SJSA1 (cell line): ENCODE measurements around the gene ARHGAP8. TPM values are rescaled to one million over a fixed set of nuclear protein-coding genes. Genes with fewer than 3 reads are reported as not detected.
"Not testable (repeated sequence)": the region's sequence is repeated elsewhere in the genome, so short reads cannot be mapped to it uniquely, and the experiment has no call there.

Experiments used
- DNase-seq, 2 experiments: peaks; one replicate each; pipeline ENCODE4 v3.0.0-alpha.2; 2015 to 2020; ENCODE audit warnings: low spot score in 2 of 2, low read depth in 1 of 2
- H3K27ac ChIP-seq: fragments of 250-450 bp; sonication (Bioruptor Pico); 2 replicates; pipeline ENCODE4 v1.5.1; 2020; ENCODE audit warnings: mild to moderate bottlenecking, moderate library complexity
- H3K27me3 ChIP-seq: fragments of 250-450 bp; sonication (Bioruptor Pico); replicated peaks from 2 replicates; pipeline ENCODE4 v1.5.1; 2020; ENCODE audit warnings: mild to moderate bottlenecking, moderate library complexity
- H3K36me3 ChIP-seq: fragments of 250-450 bp; sonication (Bioruptor Pico); 2 replicates; pipeline ENCODE4 v1.5.1; 2020; ENCODE audit warnings: mild to moderate bottlenecking
- H3K4me1 ChIP-seq: fragments of 250-450 bp; sonication (Bioruptor Pico); replicated peaks from 2 replicates; pipeline ENCODE4 v1.6.1; 2021; ENCODE audit warnings: mild to moderate bottlenecking
- H3K4me3 ChIP-seq: fragments of 250-450 bp; sonication (Bioruptor Pico); 2 replicates; pipeline ENCODE4 v1.5.1; 2020; ENCODE audit warnings: mild to moderate bottlenecking
- H3K9me3 ChIP-seq: fragments of 250-450 bp; sonication (Bioruptor Pico); replicated peaks from 2 replicates; pipeline ENCODE4 v1.5.1; 2020; ENCODE audit warnings: mild to moderate bottlenecking
- total RNA-seq: library from RNA; depleted of rRNA; stranded (reverse); fragments of >200 nt; shearing (Covaris generic); gene quantifications from 2 replicates; pipeline ENCODE4 v1.2.3, GENCODE V29; 2014

ARHGAP8 gene
- total RNA-seq, 1 experiment from 2014 or later = not detected

DNA sequence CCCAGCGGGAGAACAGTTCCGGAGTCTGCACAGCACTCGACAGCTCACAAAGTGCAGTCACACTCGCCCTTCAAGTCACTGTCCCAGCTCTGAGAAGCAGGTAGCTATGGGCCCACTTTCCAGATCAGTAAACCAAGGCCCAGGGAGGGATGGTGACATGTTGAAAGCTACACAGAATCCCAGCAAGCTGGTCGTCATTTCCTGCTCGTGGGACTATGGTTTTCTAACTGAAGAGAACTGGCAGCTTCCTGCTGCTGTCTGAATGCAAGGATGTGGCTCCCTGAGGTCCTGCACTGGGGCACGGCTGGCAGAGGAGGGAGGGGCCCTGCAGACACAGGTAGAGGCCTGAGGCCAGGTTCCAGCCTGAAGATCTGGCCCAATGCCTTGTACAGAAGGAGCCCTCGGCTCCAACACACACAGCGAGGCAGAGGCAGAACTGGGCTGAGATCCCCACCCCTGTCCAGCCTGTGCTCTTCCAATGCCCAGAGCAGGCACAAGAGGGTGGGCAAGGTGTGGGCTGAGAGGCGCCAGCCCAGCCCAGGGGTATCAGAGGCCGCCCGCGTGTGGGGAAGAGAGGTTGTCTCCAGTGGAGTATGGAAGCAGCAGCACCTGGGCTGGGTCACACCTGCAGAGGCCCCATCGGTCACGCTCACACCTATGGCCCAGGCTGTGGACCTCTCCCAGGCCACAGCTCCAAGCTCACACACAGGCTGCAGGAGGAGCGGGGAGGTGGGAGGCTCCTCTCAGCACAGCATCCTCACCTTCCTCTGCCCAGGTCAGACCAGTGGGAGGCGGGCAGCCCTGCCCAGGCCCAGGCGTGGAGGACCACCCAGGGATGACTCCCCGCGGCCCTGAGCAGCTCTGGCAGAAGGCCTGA is 138.3 kb downstream of the ARHGAP8 start:
- Histone ChIP-seq H3K4me3 (no peak overlapping the region), H3K36me3 (no peaks in the 10 kb centered on the region), H3K9me3 (no peaks in the 10 kb centered on the region), H3K4me1 (no peaks in the 10 kb centered on the region), H3K27me3 (peaks cover 4% of the 10 kb centered on the region; the same call in 1 of the 2 replicates), H3K27ac (no peak overlapping the region)
- DNase-seq = peak in 1 of 2 experiments; percentile 37

DNA sequence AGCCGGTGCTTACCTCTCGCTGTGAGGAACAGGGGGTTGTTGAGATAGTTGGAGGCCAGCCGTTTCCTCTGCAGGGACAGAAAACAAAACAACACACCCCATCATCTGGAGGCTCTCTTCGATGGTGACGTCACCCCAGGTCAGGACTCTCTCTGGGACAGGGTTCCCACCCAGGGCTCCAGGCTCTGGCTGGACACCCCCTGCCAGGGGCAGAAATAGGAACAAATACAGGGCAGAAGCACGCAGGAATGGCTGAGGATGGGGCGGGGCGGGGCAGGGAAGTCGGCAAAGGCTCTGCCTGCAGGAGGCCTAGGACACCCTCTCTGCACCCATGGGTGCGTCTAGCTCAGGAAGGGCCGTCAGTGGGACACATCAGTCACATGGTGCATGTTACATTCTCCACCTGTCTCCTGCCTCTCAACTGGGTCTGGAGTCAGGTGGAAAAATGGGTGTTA is 138.9 kb downstream of the ARHGAP8 start:
- DNase-seq = no peak
- Histone ChIP-seq H3K27ac (no peak overlapping the region), H3K36me3 (no peaks in the 10 kb centered on the region), H3K27me3 (peaks cover 4% of the 10 kb centered on the region; the same call in 1 of the 2 replicates), H3K4me1 (no peaks in the 10 kb centered on the region), H3K9me3 (no peaks in the 10 kb centered on the region), H3K4me3 (no peak overlapping the region)

DNA sequence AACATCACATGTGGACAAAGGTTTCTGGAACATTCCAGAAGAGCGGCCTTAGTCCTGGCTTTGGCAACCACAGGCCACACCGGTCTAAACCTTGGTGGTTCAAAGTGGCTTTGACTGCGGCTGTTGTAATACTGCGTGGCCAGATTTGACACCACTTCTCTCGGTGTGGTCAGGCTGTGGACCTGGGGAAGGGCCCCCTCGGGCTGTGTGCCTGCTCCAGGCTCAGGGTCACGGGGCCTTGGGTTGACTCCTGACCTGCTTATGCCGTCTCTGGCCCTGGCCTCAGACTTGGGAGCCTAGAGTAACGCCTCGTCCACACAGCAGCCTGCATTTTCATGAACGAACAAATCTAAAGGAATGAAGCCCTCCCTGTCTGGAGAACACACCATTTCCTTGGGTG is 139.4 kb downstream of the ARHGAP8 start:
- Histone ChIP-seq H3K27ac (no peak overlapping the region), H3K4me1 (no peaks in the 10 kb centered on the region), H3K27me3 (peaks cover 4% of the 10 kb centered on the region; the same call in 1 of the 2 replicates), H3K9me3 (no peaks in the 10 kb centered on the region), H3K36me3 (no peaks in the 10 kb centered on the region), H3K4me3 (no peak overlapping the region)
- peak in 1 of 2 experiments; percentile 24 for DNase-seq

- H3K27ac ChIP-seq = no peak overlapping the region
- H3K36me3 ChIP-seq = no peaks in the 10 kb centered on the region
- no peaks in the 10 kb centered on the region for H3K4me1 ChIP-seq
- H3K27me3 ChIP-seq = peaks cover 4% of the 10 kb centered on the region; the same call in 1 of the 2 replicates
- no peak overlapping the region for H3K4me3 ChIP-seq
- peak in 1 of 2 experiments; percentile 37 for DNase-seq
- no peaks in the 10 kb centered on the region for H3K9me3 ChIP-seq
Measured at GRCh38 chr22:44892243-44892642, 139.9 kb downstream of the ARHGAP8 start.

DNA sequence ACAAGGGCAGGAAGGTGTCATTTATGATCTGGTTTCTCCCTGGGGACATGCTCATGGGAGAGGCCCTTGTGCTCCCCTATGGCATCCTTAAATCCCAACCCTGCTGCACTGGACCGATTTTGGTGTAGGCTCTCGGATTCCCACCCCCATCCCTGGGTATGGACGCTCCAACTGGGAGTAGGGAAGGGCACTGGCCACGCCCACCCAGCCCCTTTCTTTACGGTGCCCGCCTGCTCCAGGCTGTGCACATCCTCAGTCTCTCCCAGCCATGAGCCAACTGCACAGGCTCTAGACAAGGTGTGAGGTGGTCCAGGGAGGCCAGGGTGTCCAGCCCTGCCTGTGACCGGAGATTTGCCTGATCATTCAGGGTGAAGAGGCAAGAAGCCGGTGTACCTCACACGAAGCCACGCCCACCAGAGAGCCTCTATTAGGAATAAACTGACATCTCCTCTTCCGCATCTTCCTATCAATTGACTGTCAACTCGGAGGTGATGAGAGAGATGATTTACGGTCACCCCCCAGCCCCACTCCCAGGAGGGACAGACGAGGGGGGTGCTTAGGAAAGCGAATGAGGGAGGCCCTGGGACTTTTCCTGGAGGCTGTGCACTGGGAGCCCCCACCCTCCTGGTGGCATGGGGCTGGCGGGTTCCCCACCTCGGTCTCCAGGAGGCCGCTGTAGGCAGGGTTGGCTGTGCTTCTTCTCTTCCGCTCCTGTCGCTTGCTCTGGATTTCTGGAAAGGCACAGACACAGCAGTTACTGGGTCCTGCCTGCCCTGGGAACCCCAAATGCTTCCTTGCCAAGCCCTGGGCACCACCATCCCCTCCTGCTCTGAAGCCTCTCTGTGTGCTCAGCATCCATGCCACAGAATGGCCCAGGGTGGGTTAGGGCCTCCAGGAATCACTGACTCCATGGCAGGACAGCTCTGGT is 140.7 kb downstream of the ARHGAP8 start:
- H3K36me3 ChIP-seq = no peaks in the 10 kb centered on the region
- H3K4me1 ChIP-seq = no peaks in the 10 kb centered on the region
- H3K27ac ChIP-seq = no peak overlapping the region
- peaks cover 4% of the 10 kb centered on the region; the same call in 1 of the 2 replicates for H3K27me3 ChIP-seq
- no peak overlapping the region for H3K4me3 ChIP-seq
- H3K9me3 ChIP-seq = no peaks in the 10 kb centered on the region
- DNase-seq = peak in 1 of 2 experiments; percentile 42

DNA sequence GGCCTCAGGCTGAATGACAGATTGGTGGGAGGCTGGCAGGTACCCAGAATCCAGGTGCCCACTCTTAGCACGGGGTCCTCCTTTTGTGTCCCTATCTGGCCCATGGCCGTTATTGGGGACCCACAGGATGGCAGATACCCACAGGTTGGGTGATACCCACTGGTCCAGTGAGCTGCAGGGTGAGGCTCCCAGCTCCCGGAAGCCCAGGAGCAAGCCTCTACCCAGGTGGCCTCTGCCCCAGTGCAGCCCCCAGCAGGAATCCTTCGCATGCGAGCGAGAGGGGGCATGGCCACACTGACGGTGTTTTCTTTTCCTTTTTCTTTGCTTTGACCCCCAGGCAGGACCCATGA is 141.3 kb downstream of the ARHGAP8 start:
- no peak overlapping the region for H3K27ac ChIP-seq
- no peak overlapping the region for H3K4me3 ChIP-seq
- DNase-seq = peak in 1 of 2 experiments; percentile 34
- peaks cover 4% of the 10 kb centered on the region; the same call in 1 of the 2 replicates for H3K27me3 ChIP-seq
- no peaks in the 10 kb centered on the region for H3K9me3 ChIP-seq
- H3K4me1 ChIP-seq = no peaks in the 10 kb centered on the region
- no peaks in the 10 kb centered on the region for H3K36me3 ChIP-seq

DNA sequence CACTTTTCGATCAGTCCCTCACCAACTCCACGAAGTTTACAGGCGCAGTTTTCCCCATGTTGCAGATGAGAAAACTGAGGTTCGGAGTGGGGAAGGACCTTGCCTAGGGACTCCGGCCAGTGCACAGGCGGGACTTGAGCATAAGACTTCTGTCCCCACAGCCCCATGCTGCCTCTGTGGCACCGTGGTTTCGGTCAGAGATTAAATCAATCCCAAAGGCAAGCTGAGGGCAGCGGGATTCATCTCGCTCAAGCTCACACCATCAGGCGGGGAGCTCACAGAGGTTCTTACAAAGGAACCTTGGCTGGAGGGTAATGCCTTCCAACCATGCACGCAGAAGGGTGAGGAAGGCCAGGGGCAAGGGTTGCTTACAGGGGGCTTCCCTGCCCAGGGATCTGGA is 141.9 kb downstream of the ARHGAP8 start:
- H3K27me3 ChIP-seq = peaks cover 4% of the 10 kb centered on the region; the same call in 1 of the 2 replicates
- peak in 1 of 2 experiments; percentile 34 for DNase-seq
- H3K4me1 ChIP-seq = no peaks in the 10 kb centered on the region

GRCh38 chr22:44894782-44895181 is 142.4 kb downstream of the ARHGAP8 start:
- Histone ChIP-seq H3K4me3 (no peak overlapping the region), H3K27me3 (peaks cover 4% of the 10 kb centered on the region; the same call in 1 of the 2 replicates), H3K4me1 (no peaks in the 10 kb centered on the region), H3K36me3 (no peaks in the 10 kb centered on the region), H3K27ac (no peak overlapping the region), H3K9me3 (no peaks in the 10 kb centered on the region)
- peak in 1 of 2 experiments; percentile 44 for DNase-seq

More for the DNA sequence above, 141.9 kb downstream of the ARHGAP8 start:
- no peak overlapping the region for H3K27ac ChIP-seq
- no peaks in the 10 kb centered on the region for H3K9me3 ChIP-seq
- no peaks in the 10 kb centered on the region for H3K36me3 ChIP-seq
- no peak overlapping the region for H3K4me3 ChIP-seq

GRCh38 chr22:44895296-44896055 is 143.1 kb downstream of the ARHGAP8 start:
- DNase-seq = peak in 1 of 2 experiments; percentile 32
- Histone ChIP-seq H3K27ac (no peak overlapping the region), H3K4me3 (no peak overlapping the region), H3K27me3 (peaks cover 4% of the 10 kb centered on the region; the same call in 1 of the 2 replicates), H3K4me1 (no peaks in the 10 kb centered on the region), H3K36me3 (no peaks in the 10 kb centered on the region), H3K9me3 (no peaks in the 10 kb centered on the region)

- no peaks in the 10 kb centered on the region for H3K36me3 ChIP-seq
- H3K9me3 ChIP-seq = peaks cover 12% of the 10 kb centered on the region
- no peak overlapping the region for H3K4me3 ChIP-seq
- H3K4me1 ChIP-seq = no peaks in the 10 kb centered on the region
- peaks cover 4% of the 10 kb centered on the region; the same call in 1 of the 2 replicates for H3K27me3 ChIP-seq
- no peak overlapping the region for H3K27ac ChIP-seq
- peak in 1 of 2 experiments; percentile 35 for DNase-seq
Measured at GRCh38 chr22:44898236-44898635, 145.9 kb downstream of the ARHGAP8 start.

- Histone ChIP-seq H3K9me3 (peaks cover 12% of the 10 kb centered on the region), H3K4me3 (no peak overlapping the region), H3K27ac (no peak overlapping the region), H3K27me3 (no peaks in the 10 kb centered on the region; the same call in 1 of the 2 replicates), H3K4me1 (no peaks in the 10 kb centered on the region), H3K36me3 (no peaks in the 10 kb centered on the region)
- no peak for DNase-seq
Measured at GRCh38 chr22:44901301-44901700, 148.9 kb downstream of the ARHGAP8 start.

GRCh38 chr22:44903164-44903563 is 150.8 kb downstream of the ARHGAP8 start:
- not testable (repeated sequence) for H3K4me3 ChIP-seq, H3K36me3 ChIP-seq, H3K27me3 ChIP-seq, H3K27ac ChIP-seq, H3K4me1 ChIP-seq, DNase-seq
- peaks cover 12% of the 10 kb centered on the region for H3K9me3 ChIP-seq
